T-helper 1 cell treated with Interleukin-12 subunit alpha and Interleukin-12 subunit beta and Interleukin-4 antibody, amounts not matched to agents 30 μg/mL and 1 μg/mL, for 36 hours (primary cell): ENCODE results near the gene TGFBR3L.

Source experiments
- H3K27ac Mint-ChIP-seq: one replicate; pipeline ENCODE4 v1.8.0; 2021; ENCODE audit warnings: mild to moderate bottlenecking, mixed read lengths
- H3K27me3 Mint-ChIP-seq: one replicate; pipeline ENCODE4 v1.8.0; 2021; ENCODE audit warnings: low read depth, mixed read lengths
- H3K36me3 Mint-ChIP-seq: one replicate; pipeline ENCODE4 v1.8.0; 2021; ENCODE audit warnings: low read depth, mixed read lengths
- H3K4me1 Mint-ChIP-seq: one replicate; pipeline ENCODE4 v1.8.0; 2021; ENCODE audit warnings: low read depth, mixed read lengths
- H3K4me3 Mint-ChIP-seq: one replicate; pipeline ENCODE4 v1.8.0; 2021; ENCODE audit warnings: mild to moderate bottlenecking, moderate library complexity, mixed read lengths
- H3K9me3 Mint-ChIP-seq: one replicate; pipeline ENCODE4 v1.8.0; 2021; ENCODE audit warnings: mixed read lengths

Gene TGFBR3L

GRCh38 chr19:7932276-7932929 is 17.8 kb downstream of the TGFBR3L start:
- H3K4me1 Mint-ChIP-seq, result no peaks in the 10 kb centered on the region
- H3K27ac Mint-ChIP-seq, result no peak overlapping the region
- H3K36me3 Mint-ChIP-seq, result peaks cover 8% of the 10 kb centered on the region
- no peaks in the 10 kb centered on the region for H3K9me3 Mint-ChIP-seq
- H3K27me3 Mint-ChIP-seq, result no peaks in the 10 kb centered on the region
- H3K4me3 Mint-ChIP-seq, result no peak overlapping the region

GRCh38 chr19:7932930-7933300 is 18.3 kb downstream of the TGFBR3L start:
- H3K9me3 Mint-ChIP-seq, result no peaks in the 10 kb centered on the region
- H3K4me1 Mint-ChIP-seq, result no peaks in the 10 kb centered on the region
- no peak overlapping the region for H3K4me3 Mint-ChIP-seq
- H3K36me3 Mint-ChIP-seq, result peaks cover 8% of the 10 kb centered on the region
- no peaks in the 10 kb centered on the region for H3K27me3 Mint-ChIP-seq
- H3K27ac Mint-ChIP-seq, result no peak overlapping the region

- Mint-ChIP-seq H3K27ac (peak overlapping the region; percentile 15), H3K9me3 (no peaks in the 10 kb centered on the region), H3K36me3 (peaks cover 8% of the 10 kb centered on the region), H3K27me3 (no peaks in the 10 kb centered on the region), H3K4me1 (no peaks in the 10 kb centered on the region), H3K4me3 (no peak overlapping the region)
Observed at GRCh38 chr19:7933411-7933810, 18.8 kb downstream of the TGFBR3L start.

GRCh38 chr19:7933828-7934725 is 19.4 kb downstream of the TGFBR3L start:
- Mint-ChIP-seq H3K27ac (no peak overlapping the region), H3K9me3 (no peaks in the 10 kb centered on the region), H3K4me1 (no peaks in the 10 kb centered on the region), H3K4me3 (no peak overlapping the region), H3K36me3 (peaks cover 10% of the 10 kb centered on the region), H3K27me3 (no peaks in the 10 kb centered on the region)

- peaks cover 10% of the 10 kb centered on the region for H3K36me3 Mint-ChIP-seq
- no peaks in the 10 kb centered on the region for H3K27me3 Mint-ChIP-seq
- H3K27ac Mint-ChIP-seq, result no peak overlapping the region
- H3K4me3 Mint-ChIP-seq, result no peak overlapping the region
- H3K9me3 Mint-ChIP-seq, result no peaks in the 10 kb centered on the region
- H3K4me1 Mint-ChIP-seq, result no peaks in the 10 kb centered on the region
Observed at GRCh38 chr19:7934766-7935165, 20.1 kb downstream of the TGFBR3L start.

- Mint-ChIP-seq H3K4me1 (peaks cover 17% of the 10 kb centered on the region), H3K27me3 (no peaks in the 10 kb centered on the region), H3K9me3 (no peaks in the 10 kb centered on the region), H3K4me3 (peak overlapping the region; percentile 7), H3K27ac (no peak overlapping the region), H3K36me3 (peaks cover 10% of the 10 kb centered on the region)
Observed at GRCh38 chr19:7940841-7941240, 26.2 kb downstream of the TGFBR3L start.

- Mint-ChIP-seq H3K27me3 (no peaks in the 10 kb centered on the region), H3K9me3 (no peaks in the 10 kb centered on the region), H3K27ac (peak overlapping the region; percentile 2), H3K4me1 (peaks cover 17% of the 10 kb centered on the region), H3K4me3 (peak overlapping the region; percentile 91), H3K36me3 (peaks cover 9% of the 10 kb centered on the region)
Observed at GRCh38 chr19:7941895-7942596, 27.4 kb downstream of the TGFBR3L start.

- no peaks in the 10 kb centered on the region for H3K27me3 Mint-ChIP-seq
- H3K36me3 Mint-ChIP-seq, result peaks cover 9% of the 10 kb centered on the region
- no peaks in the 10 kb centered on the region for H3K9me3 Mint-ChIP-seq
- peak overlapping the region; percentile 91 for H3K4me3 Mint-ChIP-seq
- peaks cover 17% of the 10 kb centered on the region for H3K4me1 Mint-ChIP-seq
- peak overlapping the region; percentile 97 for H3K27ac Mint-ChIP-seq
Observed at GRCh38 chr19:7942981-7943443, 28.4 kb downstream of the TGFBR3L start.

- Mint-ChIP-seq H3K4me1 (peaks cover 17% of the 10 kb centered on the region), H3K9me3 (no peaks in the 10 kb centered on the region), H3K36me3 (peaks cover 9% of the 10 kb centered on the region)
Observed at GRCh38 chr19:7943444-7944176, 29.0 kb downstream of the TGFBR3L start, which contains the start of gene TIMM44. Gene TIMM44, minus strand, starts transcription at chr19:7943666. Its CDS starts 15 bp downstream, at chr19:7943651.

GRCh38 chr19:7944177-7944761 is 29.6 kb downstream of the TGFBR3L start:
- Mint-ChIP-seq H3K4me3 (peak overlapping the region; percentile 91), H3K27ac (peak overlapping the region; percentile 97), H3K27me3 (no peaks in the 10 kb centered on the region), H3K9me3 (no peaks in the 10 kb centered on the region), H3K36me3 (peaks cover 7% of the 10 kb centered on the region), H3K4me1 (peaks cover 17% of the 10 kb centered on the region)

More at GRCh38 chr19:7943444-7944176, 29.0 kb downstream of the TGFBR3L start, which contains the start of gene TIMM44:
- no peaks in the 10 kb centered on the region for H3K27me3 Mint-ChIP-seq
- peak within 1 kb of the TSS; percentile 91 for H3K4me3 Mint-ChIP-seq
- H3K27ac Mint-ChIP-seq, result peak within 1 kb of the TSS; percentile 97

- H3K27ac Mint-ChIP-seq, result no peak overlapping the region
- no peaks in the 10 kb centered on the region for H3K27me3 Mint-ChIP-seq
- peaks cover 9% of the 10 kb centered on the region for H3K4me1 Mint-ChIP-seq
- no peaks in the 10 kb centered on the region for H3K9me3 Mint-ChIP-seq
- H3K36me3 Mint-ChIP-seq, result no peaks in the 10 kb centered on the region
- no peak overlapping the region for H3K4me3 Mint-ChIP-seq
Observed at GRCh38 chr19:7947939-7948338, 33.3 kb downstream of the TGFBR3L start.

GRCh38 chr19:7953060-7953459 is 38.4 kb downstream of the TGFBR3L start:
- H3K9me3 Mint-ChIP-seq, result no peaks in the 10 kb centered on the region
- H3K4me3 Mint-ChIP-seq, result no peak overlapping the region
- no peaks in the 10 kb centered on the region for H3K36me3 Mint-ChIP-seq
- H3K27me3 Mint-ChIP-seq, result no peaks in the 10 kb centered on the region
- no peak overlapping the region for H3K27ac Mint-ChIP-seq
- no peaks in the 10 kb centered on the region for H3K4me1 Mint-ChIP-seq

GRCh38 chr19:7953576-7953975 is 38.9 kb downstream of the TGFBR3L start:
- Mint-ChIP-seq H3K4me1 (no peaks in the 10 kb centered on the region), H3K27me3 (no peaks in the 10 kb centered on the region), H3K27ac (no peak overlapping the region), H3K4me3 (no peak overlapping the region), H3K9me3 (no peaks in the 10 kb centered on the region), H3K36me3 (no peaks in the 10 kb centered on the region)
